Measurements from ENCODE around the gene GRAMD2A. TPM values are rescaled to one million over a fixed set of nuclear protein-coding genes. Genes with fewer than 3 reads are reported as not detected.

Gene GRAMD2A
- total RNA-seq, 1 donor from 2014 or later, result 0.32 TPM

GRCh38 chr15:72179950-72180581, 17.5 kb downstream of the GRAMD2A start:
- H3K27ac Mint-ChIP-seq (ENCODE audit: unreplicated experiment), result peak overlapping the region; percentile 45
- no peaks in the 10 kb centered on the region for H3K9me3 Mint-ChIP-seq (ENCODE audit: low read depth)

GRCh38 chr15:72178976-72179585, 18.5 kb downstream of the GRAMD2A start:
- no peak for TF ChIP-seq CTCF (IDR thresholded peaks at IDR 0.05)
- DNase-seq (ENCODE audit: low spot score), result no peak
- Mint-ChIP-seq H3K36me3 (ENCODE audit: low read depth) (no peaks in the 10 kb centered on the region), H3K27ac (ENCODE audit: unreplicated experiment) (no peak overlapping the region), H3K4me3 (ENCODE audit: unreplicated experiment) (no peak overlapping the region), H3K9me3 (ENCODE audit: low read depth) (no peaks in the 10 kb centered on the region), H3K4me1 (ENCODE audit: low read depth) (peaks cover 12% of the 10 kb centered on the region), H3K27me3 (ENCODE audit: low read depth) (peaks cover 7% of the 10 kb centered on the region)

More at GRCh38 chr15:72179950-72180581, 17.5 kb downstream of the GRAMD2A start:
- no peak for TF ChIP-seq CTCF (IDR thresholded peaks at IDR 0.05)
- Mint-ChIP-seq H3K27me3 (ENCODE audit: low read depth) (peaks cover 4% of the 10 kb centered on the region), H3K4me1 (ENCODE audit: low read depth) (peaks cover 15% of the 10 kb centered on the region), H3K36me3 (ENCODE audit: low read depth) (no peaks in the 10 kb centered on the region), H3K4me3 (ENCODE audit: unreplicated experiment) (no peak overlapping the region)
- no peak for DNase-seq (ENCODE audit: low spot score)

GRCh38 chr15:72176743-72177142, 20.8 kb downstream of the GRAMD2A start:
- H3K4me1 Mint-ChIP-seq (ENCODE audit: low read depth), result peaks cover 8% of the 10 kb centered on the region
- peaks cover 9% of the 10 kb centered on the region for H3K27me3 Mint-ChIP-seq (ENCODE audit: low read depth)
- no peak for DNase-seq (ENCODE audit: low spot score)
- H3K27ac Mint-ChIP-seq (ENCODE audit: unreplicated experiment), result no peak overlapping the region
- no peak for TF ChIP-seq CTCF (IDR thresholded peaks at IDR 0.05)
- no peaks in the 10 kb centered on the region for H3K36me3 Mint-ChIP-seq (ENCODE audit: low read depth)
- no peak overlapping the region for H3K4me3 Mint-ChIP-seq (ENCODE audit: unreplicated experiment)
- H3K9me3 Mint-ChIP-seq (ENCODE audit: low read depth), result no peaks in the 10 kb centered on the region

- peaks cover 9% of the 10 kb centered on the region for H3K27me3 Mint-ChIP-seq (ENCODE audit: low read depth)
- no peak for TF ChIP-seq CTCF (IDR thresholded peaks at IDR 0.05)
- peaks cover 8% of the 10 kb centered on the region for H3K4me1 Mint-ChIP-seq (ENCODE audit: low read depth)
- no peak overlapping the region for H3K4me3 Mint-ChIP-seq (ENCODE audit: unreplicated experiment)
- no peaks in the 10 kb centered on the region for H3K36me3 Mint-ChIP-seq (ENCODE audit: low read depth)
- no peak overlapping the region for H3K27ac Mint-ChIP-seq (ENCODE audit: unreplicated experiment)
- DNase-seq (ENCODE audit: low spot score), result no peak
- H3K9me3 Mint-ChIP-seq (ENCODE audit: low read depth), result no peaks in the 10 kb centered on the region
These were observed 21.4 kb downstream of the GRAMD2A start for GRCh38 chr15:72176159-72176558.

- Mint-ChIP-seq H3K27ac (ENCODE audit: unreplicated experiment) (no peak overlapping the region), H3K36me3 (ENCODE audit: low read depth) (no peaks in the 10 kb centered on the region), H3K27me3 (ENCODE audit: low read depth) (peaks cover 9% of the 10 kb centered on the region), H3K4me1 (ENCODE audit: low read depth) (peaks cover 8% of the 10 kb centered on the region), H3K9me3 (ENCODE audit: low read depth) (no peaks in the 10 kb centered on the region), H3K4me3 (ENCODE audit: unreplicated experiment) (no peak overlapping the region)
- no peak for TF ChIP-seq CTCF (IDR thresholded peaks at IDR 0.05)
- DNase-seq (ENCODE audit: low spot score), result no peak
These were observed 22.2 kb downstream of the GRAMD2A start for GRCh38 chr15:72175186-72176044.

All from chondrocyte (in vitro differentiated cells).